Measurements from ENCODE around the gene CFAP69. TPM values are rescaled to one million over a fixed set of nuclear protein-coding genes. Genes with fewer than 3 reads are reported as not detected.

Gene CFAP69, protein sequence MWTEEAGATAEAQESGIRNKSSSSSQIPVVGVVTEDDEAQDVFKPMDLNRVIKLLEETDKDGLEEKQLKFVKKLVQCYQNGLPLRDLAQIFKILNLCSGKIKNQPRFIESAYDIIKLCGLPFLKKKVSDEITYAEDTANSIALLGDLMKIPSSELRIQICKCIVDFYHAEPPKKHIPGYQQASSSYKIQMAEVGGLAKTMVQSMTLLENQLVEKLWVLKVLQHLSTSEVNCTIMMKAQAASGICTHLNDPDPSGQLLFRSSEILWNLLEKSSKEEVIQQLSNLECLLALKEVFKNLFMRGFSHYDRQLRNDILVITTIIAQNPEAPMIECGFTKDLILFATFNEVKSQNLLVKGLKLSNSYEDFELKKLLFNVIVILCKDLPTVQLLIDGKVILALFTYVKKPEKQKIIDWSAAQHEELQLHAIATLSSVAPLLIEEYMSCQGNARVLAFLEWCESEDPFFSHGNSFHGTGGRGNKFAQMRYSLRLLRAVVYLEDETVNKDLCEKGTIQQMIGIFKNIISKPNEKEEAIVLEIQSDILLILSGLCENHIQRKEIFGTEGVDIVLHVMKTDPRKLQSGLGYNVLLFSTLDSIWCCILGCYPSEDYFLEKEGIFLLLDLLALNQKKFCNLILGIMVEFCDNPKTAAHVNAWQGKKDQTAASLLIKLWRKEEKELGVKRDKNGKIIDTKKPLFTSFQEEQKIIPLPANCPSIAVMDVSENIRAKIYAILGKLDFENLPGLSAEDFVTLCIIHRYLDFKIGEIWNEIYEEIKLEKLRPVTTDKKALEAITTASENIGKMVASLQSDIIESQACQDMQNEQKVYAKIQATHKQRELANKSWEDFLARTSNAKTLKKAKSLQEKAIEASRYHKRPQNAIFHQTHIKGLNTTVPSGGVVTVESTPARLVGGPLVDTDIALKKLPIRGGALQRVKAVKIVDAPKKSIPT
- total RNA-seq, result 1 to 10 TPM; 1.3 to 9.8 (median 4.7) TPM

GRCh38 chr7:90244909-90245851, at the start of gene CFAP69:
Gene CFAP69 (plus strand): TSS chr7:90245174. CDS start chr7:90245425, 251 bp downstream.
- Histone ChIP-seq H3K9me3 (no peaks in the 10 kb centered on the region), H3K4me1 (peaks cover 22% of the 10 kb centered on the region), H3K27me3 (no peaks in the 10 kb centered on the region), H3K27ac (peak within 1 kb of the TSS; percentile 15), H3K4me3 (peak within 1 kb of the TSS; percentile 90), H3K36me3 (no peaks in the 10 kb centered on the region)
- WGBS, result under 1% methylated on average over 50 of the region's 59 CpGs
- peak; percentile 96 to 97 for DNase-seq (ENCODE audit: low spot score in 2 of 2)
- no peak for TF ChIP-seq EP300 (IDR thresholded peaks at IDR 0.05)
- TF ChIP-seq POLR2AphosphoS5 (IDR thresholded peaks at IDR 0.05), result peak in 1 of 3 donors; percentile 88
- peak; percentile 26 to 29 for TF ChIP-seq CTCF (IDR thresholded peaks at IDR 0.05)

DNA sequence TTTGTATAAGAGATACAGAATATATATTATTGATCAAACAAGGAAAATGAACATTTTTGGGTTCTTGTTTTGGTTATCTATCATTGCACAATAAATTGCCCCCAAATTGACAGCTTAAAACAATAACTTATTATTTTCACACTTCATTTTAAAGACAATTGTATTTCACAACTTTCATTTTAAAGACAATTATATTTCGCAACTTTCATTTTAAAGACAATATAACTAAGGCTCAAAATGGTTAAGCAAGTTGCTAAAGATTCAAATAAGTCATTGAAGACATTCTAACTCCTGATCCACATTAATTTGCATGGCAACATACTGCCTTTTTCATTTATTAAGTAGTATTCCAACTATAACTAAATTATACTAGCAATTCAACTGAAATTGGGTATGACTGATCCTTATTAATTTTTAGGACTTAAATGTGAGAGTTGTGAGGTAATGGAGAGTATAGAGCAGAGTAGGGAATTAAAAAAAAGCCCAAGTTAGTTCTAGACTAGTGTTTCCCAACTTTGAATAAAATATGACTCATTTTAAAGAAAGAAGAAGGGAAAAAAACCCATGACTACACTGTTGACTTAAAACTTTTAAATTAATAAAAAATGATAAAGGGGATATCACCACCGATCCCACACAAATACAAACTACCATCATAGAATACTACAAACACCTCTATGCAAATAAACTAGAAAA, 43.3 kb upstream of the CFAP69 start:
- no peaks in the 10 kb centered on the region for H3K4me1 ChIP-seq
- H3K27me3 ChIP-seq, result no peaks in the 10 kb centered on the region
- DNase-seq (ENCODE audit: low spot score in 2 of 2), result no peak
- H3K4me3 ChIP-seq, result no peak overlapping the region
- no peaks in the 10 kb centered on the region for H3K9me3 ChIP-seq
- no peak overlapping the region for H3K27ac ChIP-seq
- no peak for TF ChIP-seq CTCF (IDR thresholded peaks at IDR 0.05)
- no peak for TF ChIP-seq POLR2AphosphoS5 (IDR thresholded peaks at IDR 0.05)
- TF ChIP-seq POLR2A (IDR thresholded peaks at IDR 0.05), result no peak
- no peak for TF ChIP-seq EP300 (IDR thresholded peaks at IDR 0.05)
- 93% methylated on average over 2 of the region's 2 CpGs for WGBS
- H3K36me3 ChIP-seq, result no peaks in the 10 kb centered on the region

GRCh38 chr7:90207956-90208355, 37.0 kb upstream of the CFAP69 start:
- H3K4me1 ChIP-seq, result peaks cover 22% of the 10 kb centered on the region

GRCh38 chr7:90209776-90210175, 35.2 kb upstream of the CFAP69 start:
- H3K27me3 ChIP-seq, result no peaks in the 10 kb centered on the region
- TF ChIP-seq EP300 (IDR thresholded peaks at IDR 0.05), result no peak
- no peak for TF ChIP-seq CTCF (IDR thresholded peaks at IDR 0.05)
- no peak for TF ChIP-seq POLR2AphosphoS5 (IDR thresholded peaks at IDR 0.05)
- no peak for TF ChIP-seq POLR2A (IDR thresholded peaks at IDR 0.05)
- WGBS, result 26% methylated on average over 1 of the region's 1 CpG
- H3K9me3 ChIP-seq, result no peaks in the 10 kb centered on the region
- H3K36me3 ChIP-seq, result no peaks in the 10 kb centered on the region
- peaks cover 22% of the 10 kb centered on the region for H3K4me1 ChIP-seq
- H3K4me3 ChIP-seq, result no peak overlapping the region
- no peak overlapping the region for H3K27ac ChIP-seq
- DNase-seq (ENCODE audit: low spot score in 2 of 2), result no peak

More at GRCh38 chr7:90207956-90208355, 37.0 kb upstream of the CFAP69 start:
- WGBS, result 90% methylated on average over 1 of the region's 1 CpG
- no peak overlapping the region for H3K4me3 ChIP-seq
- no peak for TF ChIP-seq EP300 (IDR thresholded peaks at IDR 0.05)
- TF ChIP-seq CTCF (IDR thresholded peaks at IDR 0.05), result no peak
- TF ChIP-seq POLR2AphosphoS5 (IDR thresholded peaks at IDR 0.05), result no peak
- TF ChIP-seq POLR2A (IDR thresholded peaks at IDR 0.05), result no peak
- H3K27me3 ChIP-seq, result no peaks in the 10 kb centered on the region
- H3K36me3 ChIP-seq, result no peaks in the 10 kb centered on the region
- H3K9me3 ChIP-seq, result no peaks in the 10 kb centered on the region
- DNase-seq (ENCODE audit: low spot score in 2 of 2), result no peak
- H3K27ac ChIP-seq, result no peak overlapping the region
